Measurements from ENCODE around the gene MAP3K12.

- TF ChIP-seq CTCF (IDR thresholded peaks at IDR 0.05; ENCODE audit: low read length) (no peak), EZH2 (IDR thresholded peaks at IDR 0.05; ENCODE audit: borderline replicate concordance, low read length) (no peak)
Measured at GRCh38 chr12:53513712-53514410, 14.6 kb upstream of the MAP3K12 start.
